GM19468 (cell line): ENCODE measurements around the gene SLC9A2.

Experiments used
- ATAC-seq: cut with Tn5 transposase; IDR thresholded peaks from one replicate; pipeline ENCODE4 v1.9.1; 2021; ENCODE audit warnings: mild to moderate bottlenecking, moderate library complexity, moderate number of reproducible peaks; ENCODE audit not compliant: unreplicated experiment; ENCODE audit errors: extremely low read depth

SLC9A2 gene

GRCh38 chr2:102619414-102620319 lies at the start of gene SLC9A2:
Gene SLC9A2, plus strand, starts transcription at chr2:102619553. Its CDS starts 296 bp downstream, at chr2:102619849.
- ATAC-seq, result no peak

GRCh38 chr2:102575888-102576287 lies 43.5 kb upstream of the SLC9A2 start:
- ATAC-seq, result no peak

DNA sequence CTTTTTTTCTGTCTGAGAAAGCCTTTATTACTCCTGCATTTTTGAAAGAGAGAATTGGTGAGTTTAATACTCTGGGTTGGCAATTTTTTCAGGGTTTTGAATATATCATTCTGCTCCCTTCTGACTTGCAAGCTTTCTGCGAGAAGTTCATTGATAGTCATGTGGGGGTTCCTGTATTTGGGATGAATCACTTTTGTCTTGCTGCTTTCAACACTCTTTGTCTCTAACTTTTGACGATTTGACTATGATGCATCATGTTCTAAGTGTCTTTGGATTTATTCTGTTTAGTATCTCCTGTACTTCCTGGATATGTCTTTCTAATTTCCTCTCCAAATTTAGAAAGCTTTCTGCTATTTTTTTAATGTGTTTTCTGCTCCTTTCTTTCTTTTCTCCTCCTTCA lies 41.0 kb upstream of the SLC9A2 start:
- no peak for ATAC-seq

GRCh38 chr2:102581911-102582310 lies 37.4 kb upstream of the SLC9A2 start:
- ATAC-seq, result no peak

DNA sequence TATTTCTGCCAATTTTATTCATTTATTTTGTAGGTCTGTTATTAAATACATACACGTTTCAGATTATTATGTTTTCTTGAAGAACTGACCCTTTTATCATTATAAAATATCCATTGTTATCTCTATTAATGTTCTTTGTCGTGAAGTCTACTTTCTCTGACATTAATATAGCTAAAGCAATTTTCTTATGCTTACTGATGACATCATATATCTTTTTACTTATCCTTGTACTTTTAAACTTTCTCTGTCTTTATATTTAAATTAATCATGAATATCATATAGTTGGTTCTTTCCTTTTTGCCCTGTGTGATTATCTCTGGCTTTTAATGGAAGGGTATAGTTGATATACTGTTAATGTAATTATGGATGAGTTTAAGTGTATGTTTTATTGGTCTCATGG lies 36.5 kb upstream of the SLC9A2 start:
- ATAC-seq, result no peak

DNA sequence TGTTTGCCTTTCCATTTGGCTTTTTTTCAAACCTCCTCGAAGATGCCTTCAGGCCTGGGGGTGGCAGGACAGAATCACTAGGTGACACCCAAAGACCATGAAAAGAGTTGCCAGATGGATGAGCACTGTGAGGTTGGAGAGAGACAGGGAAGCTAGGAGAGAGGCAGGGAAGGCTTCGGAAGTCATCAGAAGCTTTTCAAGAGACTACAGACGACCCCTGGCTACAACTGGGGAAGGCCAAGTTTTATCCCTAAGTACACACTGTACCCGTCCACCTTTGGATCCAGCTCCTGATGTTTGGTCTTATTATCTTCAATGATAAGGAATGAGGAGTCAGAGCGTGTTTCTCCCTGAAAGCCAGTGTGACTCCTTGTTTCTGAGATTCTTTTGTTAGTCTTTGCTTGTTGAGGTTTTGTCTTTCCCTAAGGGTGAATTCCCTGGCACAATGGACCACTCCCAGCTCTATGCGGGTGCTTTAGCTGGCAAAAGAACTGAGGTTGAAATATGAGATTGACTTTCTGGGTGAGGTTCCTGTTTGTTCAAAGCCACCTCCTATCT lies 33.4 kb upstream of the SLC9A2 start:
- no peak for ATAC-seq

DNA sequence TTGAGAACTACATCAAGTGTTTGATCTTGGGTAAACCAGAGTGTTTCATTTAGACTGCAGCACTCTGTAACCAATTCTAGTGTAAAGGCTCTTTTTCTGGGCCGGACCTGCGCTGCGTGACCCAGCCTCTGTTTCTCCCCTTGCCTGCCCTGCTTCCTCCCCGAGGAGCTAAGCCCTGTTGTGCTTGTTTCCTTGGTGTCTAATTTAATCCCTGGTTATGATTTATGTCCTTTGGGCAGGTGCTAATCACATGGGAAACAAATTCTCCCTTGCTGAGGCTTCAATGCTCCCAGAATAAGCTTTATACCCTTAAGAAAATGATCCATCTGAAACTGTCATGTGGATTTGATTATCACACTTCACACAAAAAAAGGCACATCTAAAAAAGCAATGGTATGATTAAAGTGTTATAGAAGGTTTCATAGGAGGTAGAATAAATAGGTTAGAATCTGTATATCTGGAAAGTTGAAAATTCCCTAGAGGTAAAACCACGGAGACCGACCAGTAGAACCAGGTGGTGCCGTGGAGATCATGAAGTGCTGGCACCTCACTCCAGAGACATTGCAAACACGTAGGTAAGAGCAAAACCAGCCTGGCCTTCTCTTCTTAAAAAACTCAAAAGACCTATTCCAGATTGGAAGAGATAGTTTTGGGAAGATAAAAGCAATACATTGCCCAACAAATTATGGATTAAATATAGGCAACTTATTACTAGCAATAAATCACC lies 31.0 kb upstream of the SLC9A2 start:
- ATAC-seq, result no peak

DNA sequence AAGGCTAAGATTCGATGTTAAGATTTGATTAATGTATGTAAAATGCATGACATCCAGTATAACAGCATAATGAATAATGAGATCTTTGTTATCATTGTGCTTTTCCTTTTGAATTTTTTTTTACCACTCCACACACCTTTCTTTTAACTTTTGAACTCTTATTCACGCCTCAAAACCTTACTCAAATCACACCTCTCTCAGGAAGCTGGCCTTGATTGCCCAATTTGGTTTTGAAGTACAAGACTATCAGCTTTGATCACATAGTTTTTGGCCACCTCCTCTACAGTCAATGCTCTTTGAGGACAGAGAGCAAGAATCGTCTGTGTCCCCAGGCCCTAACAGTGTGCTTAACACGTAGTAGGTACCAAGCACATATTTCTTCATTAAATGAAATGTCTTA lies 29.9 kb upstream of the SLC9A2 start:
- ATAC-seq, result no peak

DNA sequence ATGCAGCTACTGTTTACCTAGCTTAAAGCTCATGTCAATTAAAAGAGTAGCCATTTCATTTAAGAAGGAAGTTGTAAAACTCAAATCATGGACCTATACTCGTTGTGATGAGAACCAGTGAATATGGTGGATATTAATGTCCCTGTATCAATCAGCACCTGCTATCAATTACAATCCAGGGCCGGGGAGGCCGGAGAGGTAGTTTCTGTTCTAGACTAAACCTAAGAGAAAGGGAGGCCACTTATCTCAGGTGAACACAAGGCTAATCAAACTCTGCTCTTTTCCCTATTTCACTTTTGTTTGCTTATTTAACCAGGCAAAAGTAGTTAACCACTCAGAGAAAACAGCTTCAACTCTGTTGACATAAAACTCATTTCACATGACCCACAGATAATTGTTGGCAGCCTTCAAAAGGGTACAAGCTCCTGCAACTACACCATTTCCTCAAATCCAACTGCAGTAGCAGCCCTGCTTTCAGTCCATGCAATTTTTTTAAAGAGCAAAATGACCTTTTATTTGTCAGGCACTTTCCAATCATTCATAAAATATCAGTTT lies 27.8 kb upstream of the SLC9A2 start:
- no peak for ATAC-seq

- ATAC-seq, result no peak
These were observed 26.8 kb upstream of the SLC9A2 start for GRCh38 chr2:102592601-102593000.

- no peak for ATAC-seq
These were observed 25.8 kb upstream of the SLC9A2 start for GRCh38 chr2:102593516-102593915.

DNA sequence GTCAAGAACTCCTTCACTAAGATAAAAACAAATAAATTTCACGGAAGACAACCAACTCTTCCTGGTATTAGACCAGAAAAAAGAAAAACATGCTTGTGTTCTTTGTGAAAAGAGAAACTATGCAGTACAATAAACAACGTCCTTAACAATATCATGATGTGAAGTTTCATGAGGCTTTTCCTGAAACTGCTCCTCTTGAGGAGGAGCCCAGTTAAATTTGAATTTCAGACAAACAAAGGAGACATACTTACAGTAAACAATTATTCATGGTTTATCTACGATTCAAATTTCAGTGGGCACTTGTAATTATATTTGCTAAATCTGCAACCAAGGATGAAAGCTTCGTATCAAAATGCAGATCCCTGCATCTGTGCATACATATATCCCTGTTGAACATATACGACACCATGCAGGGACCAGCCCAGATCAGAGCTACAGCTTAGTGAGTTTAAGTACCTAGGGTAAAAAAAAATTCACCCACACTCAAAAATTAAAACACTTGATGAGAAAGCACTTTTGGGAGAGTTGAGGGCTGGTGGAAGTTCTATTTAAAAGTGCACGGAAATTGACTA lies 24.8 kb upstream of the SLC9A2 start:
- ATAC-seq, result no peak

DNA sequence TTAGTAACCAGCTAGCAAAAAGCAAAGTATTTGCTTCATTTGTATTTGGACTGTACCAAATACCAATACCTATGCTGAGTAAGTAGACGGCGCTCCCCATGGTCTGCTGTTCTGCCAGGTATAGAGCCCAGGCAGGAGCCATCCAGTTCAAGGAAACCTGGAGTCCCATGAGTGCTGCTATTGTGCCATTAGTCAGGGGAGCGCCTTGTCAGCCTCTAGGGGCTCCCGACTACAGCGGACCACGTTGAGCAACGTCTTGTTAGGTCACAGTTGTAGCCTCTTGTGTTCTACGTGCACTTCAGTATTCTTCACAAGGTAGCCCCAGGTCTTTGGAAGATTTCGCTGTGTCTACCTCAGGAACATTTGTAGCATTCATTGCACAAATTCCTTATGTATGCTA lies 21.6 kb upstream of the SLC9A2 start:
- ATAC-seq, result no peak

- ATAC-seq, result no peak
These were observed 19.9 kb upstream of the SLC9A2 start for GRCh38 chr2:102599486-102599885.

- no peak for ATAC-seq
These were observed 17.6 kb upstream of the SLC9A2 start for GRCh38 chr2:102601730-102602129.

DNA sequence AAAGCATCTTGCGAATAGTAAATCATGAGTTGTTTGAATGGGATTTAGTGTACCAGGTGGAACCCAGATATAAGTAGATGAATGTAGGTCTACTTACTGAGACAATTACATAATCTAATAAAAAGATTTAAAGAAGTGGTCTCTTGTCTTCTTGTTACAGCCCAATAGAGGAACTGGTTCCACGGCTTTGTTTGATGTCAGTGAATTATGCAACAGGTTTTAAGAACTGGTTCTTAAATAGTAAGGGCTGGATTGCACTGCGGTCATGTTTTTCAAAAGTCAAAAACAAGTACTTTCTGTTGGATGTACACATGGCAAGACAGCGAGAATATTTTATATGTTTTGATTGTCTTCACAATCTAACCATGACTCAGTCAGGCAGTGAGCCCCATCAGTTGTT lies 15.4 kb upstream of the SLC9A2 start:
- no peak for ATAC-seq

- ATAC-seq, result no peak
These were observed 14.6 kb upstream of the SLC9A2 start for GRCh38 chr2:102604769-102605168.

GRCh38 chr2:102606353-102606752 lies 13.0 kb upstream of the SLC9A2 start:
- ATAC-seq, result no peak

- peak; percentile 72 for ATAC-seq
These were observed 3.5 kb upstream of the SLC9A2 start for GRCh38 chr2:102615620-102616436.
